ENCODE data around the gene RANBP10. TPM values are rescaled to one million over a fixed set of nuclear protein-coding genes. Genes with fewer than 3 reads are reported as not detected.

The RANBP10 gene
- polyA plus RNA-seq, 2 donors: 8.4 to 10.2 TPM

DNA sequence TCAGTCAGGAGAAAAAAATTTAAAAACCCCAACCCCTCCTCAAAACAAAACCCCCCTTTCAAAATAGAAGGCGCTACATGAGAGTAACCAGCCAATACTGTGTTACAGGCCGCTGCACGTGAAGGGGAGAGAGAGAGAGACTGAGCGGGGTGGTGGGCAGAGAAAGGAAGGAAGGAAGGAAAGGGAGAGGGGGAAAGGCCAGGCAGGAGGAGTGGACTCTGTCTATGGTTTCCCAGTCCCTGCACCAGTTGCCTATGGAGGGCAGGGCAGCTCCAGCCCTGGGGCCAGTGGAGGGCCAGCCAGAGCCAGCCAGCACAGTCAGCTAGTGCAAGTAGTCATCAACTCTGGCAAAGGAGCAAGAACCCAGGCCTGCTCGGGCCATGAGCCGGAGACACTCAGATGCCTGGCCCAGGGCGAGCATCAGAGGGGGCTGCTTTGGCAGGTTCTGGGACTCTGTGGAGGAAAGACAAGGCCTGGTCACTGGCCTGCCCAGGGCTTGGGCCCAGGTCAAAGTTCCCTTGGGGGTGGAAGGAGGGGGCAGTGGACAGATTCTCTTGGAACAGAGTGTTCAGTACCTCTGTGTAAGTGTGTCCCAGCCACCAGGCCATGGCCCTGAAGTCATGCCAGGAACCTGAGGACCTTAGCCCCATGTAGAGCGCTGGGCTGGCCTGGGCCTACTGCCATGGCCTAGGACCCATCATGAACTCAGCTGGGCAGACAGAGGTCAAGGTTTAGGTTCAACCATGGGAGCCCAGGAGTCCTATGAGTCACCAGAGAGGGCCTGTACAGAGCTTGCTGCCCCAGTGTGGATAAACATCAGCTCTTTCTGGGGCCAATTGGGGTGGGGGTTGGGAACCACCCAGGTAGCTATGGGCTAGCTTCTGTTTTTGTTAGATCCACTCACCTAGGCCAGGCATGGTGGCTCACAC, 80.0 kb downstream of the RANBP10 start:
- H3K27me3 ChIP-seq (ENCODE audit: control insufficient read depth in 1 of 2, insufficient read depth in 2 of 2, low read length in 2 of 2): no peaks in the 10 kb centered on the region
- no peaks in the 10 kb centered on the region for H3K9me3 ChIP-seq (ENCODE audit: control insufficient read depth in 2 of 2, insufficient read depth in 1 of 2, low read depth in 1 of 2, low read length in 1 of 2)
- no peak overlapping the region for H3K4me3 ChIP-seq (ENCODE audit: low read depth in 1 of 2, low read length in 2 of 2)
- peaks cover 26 to 61% of the 10 kb centered on the region in 2 donors for H3K36me3 ChIP-seq (ENCODE audit: control insufficient read depth in 2 of 2, insufficient read depth in 2 of 2, low read length in 1 of 2)
- H3K27ac ChIP-seq (ENCODE audit: low read depth in 2 of 2, low read length in 1 of 2): no peak overlapping the region
- H3K4me1 ChIP-seq (ENCODE audit: control insufficient read depth in 2 of 2, insufficient read depth in 2 of 2, low read length in 1 of 2): no peaks in the 10 kb centered on the region
- WGBS, 2 donors: 88 to 91% methylated on average over 8 of the region's 8 CpGs

GRCh38 chr16:67723911-67724305, 82.5 kb downstream of the RANBP10 start:
- no peaks in the 10 kb centered on the region for H3K27me3 ChIP-seq (ENCODE audit: control insufficient read depth in 1 of 2, insufficient read depth in 2 of 2, low read length in 2 of 2)
- H3K9me3 ChIP-seq (ENCODE audit: control insufficient read depth in 2 of 2, insufficient read depth in 1 of 2, low read depth in 1 of 2, low read length in 1 of 2): no peaks in the 10 kb centered on the region
- peaks cover 13 to 38% of the 10 kb centered on the region in 2 donors for H3K36me3 ChIP-seq (ENCODE audit: control insufficient read depth in 2 of 2, insufficient read depth in 2 of 2, low read length in 1 of 2)
- H3K27ac ChIP-seq (ENCODE audit: low read depth in 2 of 2, low read length in 1 of 2): no peak overlapping the region
- 90 to 91% methylated on average over 5 of the region's 5 CpGs for WGBS, 2 donors
- no peaks in the 10 kb centered on the region for H3K4me1 ChIP-seq (ENCODE audit: control insufficient read depth in 2 of 2, insufficient read depth in 2 of 2, low read length in 1 of 2)
- H3K4me3 ChIP-seq (ENCODE audit: low read depth in 1 of 2, low read length in 2 of 2): no peak overlapping the region

- peaks cover 0 to 4% of the 10 kb centered on the region in 2 donors for H3K4me1 ChIP-seq (ENCODE audit: control insufficient read depth in 2 of 2, insufficient read depth in 2 of 2, low read length in 1 of 2)
- no peak overlapping the region for H3K27ac ChIP-seq (ENCODE audit: low read depth in 2 of 2, low read length in 1 of 2)
- peaks cover 13 to 32% of the 10 kb centered on the region in 2 donors for H3K36me3 ChIP-seq (ENCODE audit: control insufficient read depth in 2 of 2, insufficient read depth in 2 of 2, low read length in 1 of 2)
- H3K9me3 ChIP-seq (ENCODE audit: control insufficient read depth in 2 of 2, insufficient read depth in 1 of 2, low read depth in 1 of 2, low read length in 1 of 2): no peaks in the 10 kb centered on the region
- WGBS, 2 donors: 86 to 94% methylated on average over 5 of the region's 5 CpGs
- H3K4me3 ChIP-seq (ENCODE audit: low read depth in 1 of 2, low read length in 2 of 2): no peak overlapping the region
- no peaks in the 10 kb centered on the region for H3K27me3 ChIP-seq (ENCODE audit: control insufficient read depth in 1 of 2, insufficient read depth in 2 of 2, low read length in 2 of 2)
These were observed 83.0 kb downstream of the RANBP10 start for GRCh38 chr16:67723151-67723910.

DNA sequence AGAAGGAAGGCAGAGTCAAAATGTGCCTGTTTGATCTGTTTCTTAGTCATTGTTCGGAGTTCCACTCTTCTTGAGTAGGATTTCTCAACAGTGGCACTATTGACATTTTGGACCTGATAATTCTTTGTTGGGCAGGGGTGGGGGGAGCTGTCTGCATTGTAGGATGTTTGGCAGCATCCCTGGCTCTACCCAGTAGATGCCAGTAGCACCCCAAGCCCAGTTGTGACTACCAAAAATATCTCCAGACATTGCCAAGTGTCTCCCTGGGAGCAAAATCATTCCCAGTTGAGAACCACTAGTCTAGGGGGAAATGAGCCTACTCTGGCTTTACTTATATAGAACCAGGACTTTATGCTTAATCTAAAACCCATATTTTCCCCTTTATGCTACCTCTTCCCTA, 86.1 kb downstream of the RANBP10 start:
- no peak overlapping the region for H3K4me3 ChIP-seq (ENCODE audit: low read depth in 1 of 2, low read length in 2 of 2)
- no peaks in the 10 kb centered on the region for H3K27me3 ChIP-seq (ENCODE audit: control insufficient read depth in 1 of 2, insufficient read depth in 2 of 2, low read length in 2 of 2)
- no peaks in the 10 kb centered on the region for H3K9me3 ChIP-seq (ENCODE audit: control insufficient read depth in 2 of 2, insufficient read depth in 1 of 2, low read depth in 1 of 2, low read length in 1 of 2)
- H3K4me1 ChIP-seq (ENCODE audit: control insufficient read depth in 2 of 2, insufficient read depth in 2 of 2, low read length in 1 of 2): peaks cover 0 to 5% of the 10 kb centered on the region in 2 donors
- 30 to 34% methylated on average over 1 of the region's 1 CpG for WGBS, 2 donors
- H3K27ac ChIP-seq (ENCODE audit: low read depth in 2 of 2, low read length in 1 of 2): no peak overlapping the region
- peaks cover 5 to 11% of the 10 kb centered on the region in 2 donors for H3K36me3 ChIP-seq (ENCODE audit: control insufficient read depth in 2 of 2, insufficient read depth in 2 of 2, low read length in 1 of 2)

GRCh38 chr16:67719778-67720144, 86.6 kb downstream of the RANBP10 start:
- Histone ChIP-seq H3K36me3 (ENCODE audit: control insufficient read depth in 2 of 2, insufficient read depth in 2 of 2, low read length in 1 of 2) (peaks cover under 1 to 11% of the 10 kb centered on the region in 2 donors), H3K27me3 (ENCODE audit: control insufficient read depth in 1 of 2, insufficient read depth in 2 of 2, low read length in 2 of 2) (no peaks in the 10 kb centered on the region), H3K9me3 (ENCODE audit: control insufficient read depth in 2 of 2, insufficient read depth in 1 of 2, low read depth in 1 of 2, low read length in 1 of 2) (no peaks in the 10 kb centered on the region), H3K27ac (ENCODE audit: low read depth in 2 of 2, low read length in 1 of 2) (peak overlapping the region; percentile 84 to 89), H3K4me1 (ENCODE audit: control insufficient read depth in 2 of 2, insufficient read depth in 2 of 2, low read length in 1 of 2) (peaks cover 0 to 5% of the 10 kb centered on the region in 2 donors), H3K4me3 (ENCODE audit: low read depth in 1 of 2, low read length in 2 of 2) (peak overlapping the region; percentile 94 to 96)
- WGBS, 2 donors: 3 to 5% methylated on average over 5 of the region's 5 CpGs

DNA sequence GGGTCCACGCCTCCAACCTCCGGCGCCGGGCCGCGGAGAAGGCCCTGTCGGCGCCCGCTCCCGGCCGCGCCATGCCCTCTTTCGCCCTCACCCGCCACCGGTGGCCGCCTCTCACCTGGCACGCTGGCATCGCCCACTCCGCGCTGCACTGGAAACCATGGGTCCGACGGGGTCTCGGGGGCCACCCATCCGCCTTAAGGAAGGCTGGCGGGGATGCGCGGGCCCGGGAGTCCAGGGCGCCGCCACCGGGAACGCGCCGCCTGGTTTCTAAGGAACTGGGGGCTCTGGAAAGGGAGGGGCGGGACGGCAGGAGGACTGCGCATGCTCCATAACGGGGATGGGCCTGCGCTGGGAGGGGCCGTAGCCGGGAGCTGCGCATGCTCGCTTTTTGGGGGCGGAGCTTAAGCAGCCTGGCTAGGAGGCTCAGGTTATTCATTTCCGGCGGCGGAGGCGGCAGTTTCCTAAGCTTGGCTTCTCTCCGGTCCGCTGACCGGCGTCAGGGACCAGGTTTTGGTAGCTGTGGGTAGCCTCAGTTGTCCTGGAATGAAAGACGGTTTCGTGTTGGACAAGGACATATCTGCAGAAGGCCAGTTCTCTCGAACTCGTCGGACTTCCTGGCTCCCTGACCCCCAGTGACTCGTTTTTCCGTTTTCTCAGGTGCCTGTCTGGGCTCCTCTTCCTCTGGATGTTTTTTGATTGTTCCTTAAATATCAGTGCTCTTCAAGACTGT, 87.1 kb downstream of the RANBP10 start, which contains the start of gene GFOD2:
Gene GFOD2 (minus strand): TSS at position 269 of the 730 bp plus-strand sequence. CDS start 33,601 bp downstream, outside the sequence.
- H3K27me3 ChIP-seq (ENCODE audit: control insufficient read depth in 1 of 2, insufficient read depth in 2 of 2, low read length in 2 of 2): no peaks in the 10 kb centered on the region
- WGBS, 2 donors: 0 to 1% methylated on average over 59 of the region's 59 CpGs
- H3K4me1 ChIP-seq (ENCODE audit: control insufficient read depth in 2 of 2, insufficient read depth in 2 of 2, low read length in 1 of 2): peaks cover 0 to 5% of the 10 kb centered on the region in 2 donors
- H3K9me3 ChIP-seq (ENCODE audit: control insufficient read depth in 2 of 2, insufficient read depth in 1 of 2, low read depth in 1 of 2, low read length in 1 of 2): no peaks in the 10 kb centered on the region
- H3K27ac ChIP-seq (ENCODE audit: low read depth in 2 of 2, low read length in 1 of 2): peak within 1 kb of the TSS; percentile 84 to 89
- peak within 1 kb of the TSS; percentile 94 to 96 for H3K4me3 ChIP-seq (ENCODE audit: low read depth in 1 of 2, low read length in 2 of 2)
- H3K36me3 ChIP-seq (ENCODE audit: control insufficient read depth in 2 of 2, insufficient read depth in 2 of 2, low read length in 1 of 2): peaks cover 0 to 8% of the 10 kb centered on the region in 2 donors

GRCh38 chr16:67718668-67719047, 87.7 kb downstream of the RANBP10 start:
- peak overlapping the region; percentile 94 to 96 for H3K4me3 ChIP-seq (ENCODE audit: low read depth in 1 of 2, low read length in 2 of 2)
- peak overlapping the region; percentile 18 to 89 for H3K27ac ChIP-seq (ENCODE audit: low read depth in 2 of 2, low read length in 1 of 2)
- 1 to 2% methylated on average over 14 of the region's 14 CpGs for WGBS, 2 donors
- no peaks in the 10 kb centered on the region for H3K27me3 ChIP-seq (ENCODE audit: control insufficient read depth in 1 of 2, insufficient read depth in 2 of 2, low read length in 2 of 2)
- peaks cover 0 to 5% of the 10 kb centered on the region in 2 donors for H3K36me3 ChIP-seq (ENCODE audit: control insufficient read depth in 2 of 2, insufficient read depth in 2 of 2, low read length in 1 of 2)
- no peaks in the 10 kb centered on the region for H3K9me3 ChIP-seq (ENCODE audit: control insufficient read depth in 2 of 2, insufficient read depth in 1 of 2, low read depth in 1 of 2, low read length in 1 of 2)
- H3K4me1 ChIP-seq (ENCODE audit: control insufficient read depth in 2 of 2, insufficient read depth in 2 of 2, low read length in 1 of 2): peaks cover 0 to 5% of the 10 kb centered on the region in 2 donors

GRCh38 chr16:67716097-67716496, 90.3 kb downstream of the RANBP10 start:
- Histone ChIP-seq H3K27ac (ENCODE audit: low read depth in 2 of 2, low read length in 1 of 2) (no peak overlapping the region), H3K27me3 (ENCODE audit: control insufficient read depth in 1 of 2, insufficient read depth in 2 of 2, low read length in 2 of 2) (no peaks in the 10 kb centered on the region), H3K4me3 (ENCODE audit: low read depth in 1 of 2, low read length in 2 of 2) (peak overlapping the region in 1 of 2 donors; percentile 32), H3K9me3 (ENCODE audit: control insufficient read depth in 2 of 2, insufficient read depth in 1 of 2, low read depth in 1 of 2, low read length in 1 of 2) (no peaks in the 10 kb centered on the region), H3K36me3 (ENCODE audit: control insufficient read depth in 2 of 2, insufficient read depth in 2 of 2, low read length in 1 of 2) (peaks cover 0 to 2% of the 10 kb centered on the region in 2 donors), H3K4me1 (ENCODE audit: control insufficient read depth in 2 of 2, insufficient read depth in 2 of 2, low read length in 1 of 2) (peaks cover 0 to 5% of the 10 kb centered on the region in 2 donors)
- WGBS, 2 donors: 71 to 90% methylated on average over 2 of the region's 2 CpGs

DNA sequence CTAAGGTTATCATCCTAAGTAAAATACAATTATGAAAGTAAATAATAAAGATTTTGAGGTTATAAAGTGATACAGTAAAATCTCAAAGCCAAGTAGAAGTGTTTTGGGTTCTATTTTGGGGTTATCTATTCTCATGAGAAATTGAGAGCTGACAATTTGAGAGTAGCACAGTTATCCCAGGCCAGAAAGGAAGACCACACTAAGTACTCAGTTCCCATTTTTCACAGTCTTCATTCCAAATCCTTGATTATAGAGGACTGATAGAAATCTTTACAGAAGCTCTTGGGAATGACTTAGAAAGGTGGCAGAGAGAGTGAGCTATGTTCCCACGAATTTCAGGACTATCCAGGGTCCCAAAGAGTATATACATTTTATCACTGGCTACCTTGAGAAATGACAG, 91.8 kb downstream of the RANBP10 start:
- 68 to 86% methylated on average over 1 of the region's 1 CpG for WGBS, 2 donors
- peaks cover 0 to 5% of the 10 kb centered on the region in 2 donors for H3K4me1 ChIP-seq (ENCODE audit: control insufficient read depth in 2 of 2, insufficient read depth in 2 of 2, low read length in 1 of 2)
- H3K9me3 ChIP-seq (ENCODE audit: control insufficient read depth in 2 of 2, insufficient read depth in 1 of 2, low read depth in 1 of 2, low read length in 1 of 2): no peaks in the 10 kb centered on the region

More for the DNA sequence above, 91.8 kb downstream of the RANBP10 start:
- Histone ChIP-seq H3K27ac (ENCODE audit: low read depth in 2 of 2, low read length in 1 of 2) (no peak overlapping the region), H3K4me3 (ENCODE audit: low read depth in 1 of 2, low read length in 2 of 2) (no peak overlapping the region), H3K36me3 (ENCODE audit: control insufficient read depth in 2 of 2, insufficient read depth in 2 of 2, low read length in 1 of 2) (peaks cover 0 to 2% of the 10 kb centered on the region in 2 donors), H3K27me3 (ENCODE audit: control insufficient read depth in 1 of 2, insufficient read depth in 2 of 2, low read length in 2 of 2) (no peaks in the 10 kb centered on the region)

Measured in esophagus (tissue), 2 donors.